KMS-11 (cell line): ENCODE results near the gene GNG11.

ENCODE experiments used
- H2AFZ ChIP-seq: fragments of 200-600 bp; sonication (generic); 2 replicates; pipeline ENCODE4 v1.6.1; 2016; ENCODE audit warnings: antibody characterized with exemption, mixed run types, low read depth
- H3K27ac ChIP-seq: fragments of 200-600 bp; sonication (generic); 2 replicates; pipeline ENCODE4 v1.6.1; 2016; ENCODE audit warnings: mild to moderate bottlenecking, mixed run types
- H3K27me3 ChIP-seq: fragments of 200-600 bp; sonication (generic); 2 replicates; pipeline ENCODE4 v1.6.1; 2017; ENCODE audit warnings: mild to moderate bottlenecking, low read depth, mixed run types, moderate library complexity; ENCODE audit not compliant: insufficient read depth
- H3K36me3 ChIP-seq: fragments of 200-600 bp; sonication (generic); 2 replicates; pipeline ENCODE4 v1.6.1; 2017; ENCODE audit warnings: mild to moderate bottlenecking, mixed run types; ENCODE audit not compliant: insufficient read depth
- H3K4me1 ChIP-seq: fragments of 200-600 bp; sonication (generic); 2 replicates; pipeline ENCODE4 v1.6.1; 2016; ENCODE audit warnings: mild to moderate bottlenecking, low read depth, mixed run types; ENCODE audit not compliant: poor library complexity, severe bottlenecking
- H3K4me2 ChIP-seq: fragments of 200-600 bp; sonication (generic); 2 replicates; pipeline ENCODE4 v1.7.0; 2016; ENCODE audit warnings: mild to moderate bottlenecking, mixed run types
- H3K4me3 ChIP-seq: fragments of 200-600 bp; sonication (generic); IDR thresholded peaks from 2 replicates; pipeline ENCODE4 v1.6.1; 2017; ENCODE audit warnings: low read depth, low read length, mixed read lengths; ENCODE audit not compliant: insufficient read depth
- H3K79me2 ChIP-seq: fragments of 200-600 bp; sonication (generic); 2 replicates; pipeline ENCODE4 v1.6.1; 2016; ENCODE audit warnings: low read depth, mixed run types; ENCODE audit not compliant: insufficient read depth
- H3K9ac ChIP-seq: fragments of 200-600 bp; sonication (generic); 2 replicates; pipeline ENCODE4 v1.6.1; 2016; ENCODE audit warnings: mild to moderate bottlenecking, mixed run types
- H4K20me1 ChIP-seq: fragments of 200-600 bp; sonication (generic); 2 replicates; pipeline ENCODE4 v1.6.1; 2016; ENCODE audit warnings: mild to moderate bottlenecking, mixed run types; ENCODE audit not compliant: insufficient read depth
- TF ChIP-seq, protein P1 (sequence below): fragments of 200-600 bp; sonication (generic); conservative IDR thresholded peaks from 2 replicates; pipeline ENCODE4 v1.6.1; 2017; ENCODE audit warnings: low read depth, mild to moderate bottlenecking, antibody characterized with exemption, low read length, moderate library complexity, mixed read lengths

GNG11 gene

DNA sequence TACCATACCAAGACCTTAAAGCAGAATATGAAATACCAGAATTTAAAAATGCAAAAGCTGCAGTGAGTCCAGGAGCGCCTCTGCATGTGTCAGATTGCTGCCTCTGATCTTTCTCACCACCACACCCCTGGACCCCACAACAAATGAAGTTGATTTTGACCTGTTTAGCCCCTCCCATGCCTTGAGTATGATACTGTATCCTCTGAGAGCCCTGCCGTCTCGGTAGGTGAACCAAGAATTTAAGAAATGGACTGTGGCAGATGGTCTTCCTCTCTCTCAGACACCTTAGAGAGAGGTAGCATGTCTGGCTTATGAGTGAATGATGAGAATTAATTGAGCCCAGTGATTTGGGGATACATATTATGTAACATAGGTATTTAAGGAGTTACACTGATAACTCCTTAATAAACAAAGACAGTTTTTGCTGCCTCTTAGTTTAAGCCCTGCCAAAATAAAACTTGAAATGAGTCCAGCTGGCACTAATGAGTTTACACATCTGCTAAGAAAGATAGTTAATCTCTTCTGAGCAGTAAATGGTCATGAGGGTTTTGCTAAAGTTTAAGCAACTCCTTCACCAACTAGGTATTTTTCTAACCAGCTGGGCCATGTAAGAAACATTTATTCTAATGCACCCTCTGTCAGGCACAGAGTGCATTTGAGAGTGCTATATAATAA, 26.4 kb upstream of the GNG11 start:
- TF ChIP-seq, protein P1, sequence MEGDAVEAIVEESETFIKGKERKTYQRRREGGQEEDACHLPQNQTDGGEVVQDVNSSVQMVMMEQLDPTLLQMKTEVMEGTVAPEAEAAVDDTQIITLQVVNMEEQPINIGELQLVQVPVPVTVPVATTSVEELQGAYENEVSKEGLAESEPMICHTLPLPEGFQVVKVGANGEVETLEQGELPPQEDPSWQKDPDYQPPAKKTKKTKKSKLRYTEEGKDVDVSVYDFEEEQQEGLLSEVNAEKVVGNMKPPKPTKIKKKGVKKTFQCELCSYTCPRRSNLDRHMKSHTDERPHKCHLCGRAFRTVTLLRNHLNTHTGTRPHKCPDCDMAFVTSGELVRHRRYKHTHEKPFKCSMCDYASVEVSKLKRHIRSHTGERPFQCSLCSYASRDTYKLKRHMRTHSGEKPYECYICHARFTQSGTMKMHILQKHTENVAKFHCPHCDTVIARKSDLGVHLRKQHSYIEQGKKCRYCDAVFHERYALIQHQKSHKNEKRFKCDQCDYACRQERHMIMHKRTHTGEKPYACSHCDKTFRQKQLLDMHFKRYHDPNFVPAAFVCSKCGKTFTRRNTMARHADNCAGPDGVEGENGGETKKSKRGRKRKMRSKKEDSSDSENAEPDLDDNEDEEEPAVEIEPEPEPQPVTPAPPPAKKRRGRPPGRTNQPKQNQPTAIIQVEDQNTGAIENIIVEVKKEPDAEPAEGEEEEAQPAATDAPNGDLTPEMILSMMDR = no peak
- H3K27ac ChIP-seq = no peak overlapping the region
- H4K20me1 ChIP-seq = no peaks in the 10 kb centered on the region

DNA sequence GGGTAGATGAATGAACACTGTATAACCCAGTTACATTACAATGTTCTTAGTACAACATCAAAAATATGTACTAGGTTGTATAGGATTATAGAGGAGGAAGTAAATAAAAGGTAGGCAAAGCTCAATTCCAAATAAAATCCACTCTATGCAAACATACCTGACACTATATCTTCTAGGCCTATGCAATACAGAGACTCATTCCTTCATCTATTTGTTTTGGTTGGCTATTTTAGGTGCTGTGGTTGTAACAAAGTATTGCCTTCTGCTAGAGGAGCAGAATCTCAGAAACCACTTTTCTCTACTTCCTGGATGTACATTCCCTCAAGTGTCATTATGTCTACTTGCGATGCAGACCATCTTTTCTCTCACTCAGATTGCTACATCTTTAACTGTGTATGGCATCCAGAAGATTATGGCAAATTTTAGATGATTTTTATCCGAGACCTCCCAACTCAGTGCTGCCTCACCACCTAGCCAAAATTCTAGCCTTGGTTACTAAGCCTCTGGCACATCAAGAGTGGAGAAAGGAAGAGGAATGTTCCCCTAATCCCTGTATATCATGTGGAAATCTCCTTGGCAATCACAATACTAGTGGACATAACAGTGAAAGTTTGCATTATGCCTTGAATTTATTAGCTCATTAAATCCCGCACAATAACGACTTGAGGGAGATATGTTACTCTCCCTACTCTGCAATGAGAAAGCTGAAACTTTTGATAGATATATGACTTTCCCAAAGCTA, 25.5 kb upstream of the GNG11 start:
- H3K79me2 ChIP-seq = no peaks in the 10 kb centered on the region
- H2AFZ ChIP-seq = no peak overlapping the region
- no peaks in the 10 kb centered on the region for H3K27me3 ChIP-seq
- H3K36me3 ChIP-seq = no peaks in the 10 kb centered on the region
- H3K9ac ChIP-seq = no peak overlapping the region
- no peak overlapping the region for H3K4me3 ChIP-seq
- no peaks in the 10 kb centered on the region for H3K4me1 ChIP-seq
- no peak overlapping the region for H3K4me2 ChIP-seq
- no peak overlapping the region for H3K27ac ChIP-seq
- no peaks in the 10 kb centered on the region for H4K20me1 ChIP-seq
- TF ChIP-seq, protein P1 = no peak

More for the DNA sequence above, 26.4 kb upstream of the GNG11 start:
- no peaks in the 10 kb centered on the region for H3K4me1 ChIP-seq
- no peaks in the 10 kb centered on the region for H3K79me2 ChIP-seq
- H3K4me3 ChIP-seq = no peak overlapping the region
- H3K4me2 ChIP-seq = no peak overlapping the region
- no peak overlapping the region for H3K9ac ChIP-seq
- H2AFZ ChIP-seq = no peak overlapping the region
- no peaks in the 10 kb centered on the region for H3K36me3 ChIP-seq
- no peaks in the 10 kb centered on the region for H3K27me3 ChIP-seq

DNA sequence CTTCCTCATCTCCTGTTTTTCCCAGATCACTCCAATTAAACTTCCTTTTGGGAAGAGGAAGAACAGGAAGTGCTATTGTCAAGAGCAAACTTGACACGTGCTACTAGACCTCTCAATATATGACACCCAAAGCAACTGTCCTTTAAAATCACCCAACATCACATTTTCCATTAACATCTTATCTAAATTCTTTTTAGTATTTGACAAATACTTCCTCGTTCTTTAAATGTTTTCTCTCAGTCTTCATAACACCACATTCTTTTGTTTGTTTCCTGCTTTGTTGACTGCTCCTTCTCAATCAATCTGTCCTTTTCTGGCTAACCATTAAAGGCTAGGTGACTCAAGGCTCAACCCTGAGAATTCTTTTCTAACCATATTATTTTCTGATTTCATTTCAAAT, 23.9 kb upstream of the GNG11 start:
- H4K20me1 ChIP-seq = no peaks in the 10 kb centered on the region

DNA sequence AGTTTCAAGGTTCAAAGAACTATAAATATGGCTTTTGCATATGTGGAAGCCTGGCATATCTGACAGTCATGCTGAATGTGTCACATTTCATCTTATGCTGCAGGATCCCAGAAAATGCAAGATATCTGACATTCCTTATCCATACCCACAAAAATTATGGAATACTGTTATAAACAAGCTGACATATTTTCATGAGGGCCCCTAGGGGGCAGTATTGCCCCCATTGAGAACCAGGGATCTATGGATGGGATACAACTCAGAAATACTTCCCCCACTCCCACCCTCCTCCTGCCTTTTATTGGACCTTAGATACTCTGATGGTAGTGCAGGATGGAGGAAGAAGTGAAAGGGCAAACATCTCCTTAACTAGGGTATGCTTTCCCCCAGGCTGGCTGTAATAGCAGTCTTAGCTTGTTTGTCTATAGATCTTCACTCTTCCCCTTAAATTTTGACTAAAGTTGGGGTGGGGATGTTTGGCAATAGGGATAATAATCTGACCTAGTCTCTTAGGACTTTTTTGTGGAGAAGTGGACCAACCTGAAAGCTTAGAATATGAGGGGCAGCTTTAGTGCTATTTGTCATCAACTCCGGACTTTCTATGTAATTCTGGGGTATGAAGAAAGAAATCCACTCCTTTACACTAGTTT, 18.6 kb upstream of the GNG11 start:
- Histone ChIP-seq H3K9ac (no peak overlapping the region), H3K27me3 (no peaks in the 10 kb centered on the region), H3K4me2 (no peak overlapping the region), H3K4me1 (no peaks in the 10 kb centered on the region), H3K27ac (no peak overlapping the region), H3K4me3 (no peak overlapping the region), H3K79me2 (no peaks in the 10 kb centered on the region), H3K36me3 (no peaks in the 10 kb centered on the region), H2AFZ (no peak overlapping the region), H4K20me1 (no peaks in the 10 kb centered on the region)
- TF ChIP-seq, protein P1 = peak; percentile 81

More for the DNA sequence above, 23.9 kb upstream of the GNG11 start:
- Histone ChIP-seq H3K27ac (no peak overlapping the region), H2AFZ (no peak overlapping the region), H3K36me3 (no peaks in the 10 kb centered on the region), H3K27me3 (no peaks in the 10 kb centered on the region), H3K4me2 (no peak overlapping the region), H3K79me2 (no peaks in the 10 kb centered on the region), H3K9ac (no peak overlapping the region), H3K4me3 (no peak overlapping the region), H3K4me1 (no peaks in the 10 kb centered on the region)
- TF ChIP-seq, protein P1 = no peak
